ENCODE data around the gene KCNJ3. TPM values are rescaled to one million over a fixed set of nuclear protein-coding genes. Genes with fewer than 3 reads are reported as not detected.

Gene KCNJ3
- total RNA-seq, 1 donor from 2014 or later, result 3.6 TPM

GRCh38 chr2:154696369-154696768 is 2.1 kb upstream of the KCNJ3 start:
- TF ChIP-seq, protein P1, sequence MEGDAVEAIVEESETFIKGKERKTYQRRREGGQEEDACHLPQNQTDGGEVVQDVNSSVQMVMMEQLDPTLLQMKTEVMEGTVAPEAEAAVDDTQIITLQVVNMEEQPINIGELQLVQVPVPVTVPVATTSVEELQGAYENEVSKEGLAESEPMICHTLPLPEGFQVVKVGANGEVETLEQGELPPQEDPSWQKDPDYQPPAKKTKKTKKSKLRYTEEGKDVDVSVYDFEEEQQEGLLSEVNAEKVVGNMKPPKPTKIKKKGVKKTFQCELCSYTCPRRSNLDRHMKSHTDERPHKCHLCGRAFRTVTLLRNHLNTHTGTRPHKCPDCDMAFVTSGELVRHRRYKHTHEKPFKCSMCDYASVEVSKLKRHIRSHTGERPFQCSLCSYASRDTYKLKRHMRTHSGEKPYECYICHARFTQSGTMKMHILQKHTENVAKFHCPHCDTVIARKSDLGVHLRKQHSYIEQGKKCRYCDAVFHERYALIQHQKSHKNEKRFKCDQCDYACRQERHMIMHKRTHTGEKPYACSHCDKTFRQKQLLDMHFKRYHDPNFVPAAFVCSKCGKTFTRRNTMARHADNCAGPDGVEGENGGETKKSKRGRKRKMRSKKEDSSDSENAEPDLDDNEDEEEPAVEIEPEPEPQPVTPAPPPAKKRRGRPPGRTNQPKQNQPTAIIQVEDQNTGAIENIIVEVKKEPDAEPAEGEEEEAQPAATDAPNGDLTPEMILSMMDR (IDR thresholded peaks at IDR 0.05; ENCODE audit: partially characterized antibody, unreplicated experiment), result no peak
- Mint-ChIP-seq H3K27ac (ENCODE audit: unreplicated experiment) (no peak overlapping the region), H3K4me3 (ENCODE audit: unreplicated experiment) (peak overlapping the region; percentile 5)

GRCh38 chr2:154696810-154697417 is 1.6 kb upstream of the KCNJ3 start:
- TF ChIP-seq, protein P1 (IDR thresholded peaks at IDR 0.05; ENCODE audit: partially characterized antibody, unreplicated experiment), result no peak
- Mint-ChIP-seq H3K4me1 (ENCODE audit: low read depth, unreplicated experiment) (peaks cover 18% of the 10 kb centered on the region), H3K36me3 (ENCODE audit: unreplicated experiment) (peaks cover 8% of the 10 kb centered on the region), H3K27ac (ENCODE audit: unreplicated experiment) (peak overlapping the region; percentile 3), H3K9me3 (ENCODE audit: unreplicated experiment) (peaks cover 13% of the 10 kb centered on the region), H3K27me3 (ENCODE audit: unreplicated experiment) (peaks cover 13% of the 10 kb centered on the region), H3K4me3 (ENCODE audit: unreplicated experiment) (peak overlapping the region; percentile 90)
- no peak for DNase-seq

More at GRCh38 chr2:154696369-154696768, 2.1 kb upstream of the KCNJ3 start:
- H3K36me3 Mint-ChIP-seq (ENCODE audit: unreplicated experiment), result peaks cover 8% of the 10 kb centered on the region
- DNase-seq, result no peak
- H3K9me3 Mint-ChIP-seq (ENCODE audit: unreplicated experiment), result peaks cover 13% of the 10 kb centered on the region
- H3K4me1 Mint-ChIP-seq (ENCODE audit: low read depth, unreplicated experiment), result peaks cover 16% of the 10 kb centered on the region
- H3K27me3 Mint-ChIP-seq (ENCODE audit: unreplicated experiment), result peaks cover 13% of the 10 kb centered on the region

DNA sequence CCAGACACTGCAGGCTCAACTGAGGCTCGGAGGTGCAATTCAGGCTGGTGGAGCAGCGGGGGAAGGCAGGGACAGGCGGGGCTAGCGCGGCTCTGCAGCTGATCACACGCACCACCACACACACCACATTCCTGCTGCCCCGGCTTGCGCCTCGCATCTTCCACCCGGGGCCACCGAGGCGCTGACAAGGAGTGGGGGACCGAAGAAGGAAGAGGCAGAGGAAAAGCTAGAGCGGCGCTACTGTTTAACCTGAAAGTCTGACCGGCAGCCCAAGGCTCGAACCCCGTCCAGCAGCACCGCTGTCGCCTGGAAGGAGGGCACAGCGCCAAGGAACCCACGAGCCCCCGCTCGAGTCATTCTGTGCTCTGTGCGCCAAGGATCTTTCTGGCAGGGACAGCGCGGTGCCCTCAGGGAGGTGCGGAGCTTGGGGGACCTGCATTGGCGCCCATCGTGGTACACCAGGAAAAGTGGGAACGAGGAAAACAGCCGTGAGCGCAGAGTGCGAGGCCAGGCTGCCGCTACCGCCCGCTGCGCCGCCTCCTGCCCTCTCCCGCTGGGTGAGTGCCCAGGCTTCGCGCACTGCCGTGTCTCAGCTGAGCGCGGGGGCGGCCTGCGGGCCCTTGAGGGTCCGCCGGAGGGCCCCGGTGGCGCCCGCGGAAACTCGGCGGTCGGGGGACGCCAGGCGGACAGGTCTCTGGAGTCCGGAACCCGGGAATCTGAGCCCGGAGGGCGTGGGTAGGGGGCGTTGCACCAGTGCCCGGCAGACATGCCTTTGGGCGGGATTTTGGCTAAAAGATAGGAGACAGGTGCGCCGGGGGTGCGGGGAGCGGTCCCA is 860 bp upstream of the KCNJ3 start:
- peaks cover 13% of the 10 kb centered on the region for H3K9me3 Mint-ChIP-seq (ENCODE audit: unreplicated experiment)
- peaks cover 13% of the 10 kb centered on the region for H3K27me3 Mint-ChIP-seq (ENCODE audit: unreplicated experiment)
- H3K27ac Mint-ChIP-seq (ENCODE audit: unreplicated experiment), result peak overlapping the region; percentile 3
- DNase-seq, result peak; percentile 53
- peaks cover 8% of the 10 kb centered on the region for H3K36me3 Mint-ChIP-seq (ENCODE audit: unreplicated experiment)
- peaks cover 18% of the 10 kb centered on the region for H3K4me1 Mint-ChIP-seq (ENCODE audit: low read depth, unreplicated experiment)
- H3K4me3 Mint-ChIP-seq (ENCODE audit: unreplicated experiment), result peak overlapping the region; percentile 93
- TF ChIP-seq, protein P1 (IDR thresholded peaks at IDR 0.05; ENCODE audit: partially characterized antibody, unreplicated experiment), result no peak

- peaks cover 13% of the 10 kb centered on the region for H3K27me3 Mint-ChIP-seq (ENCODE audit: unreplicated experiment)
- H3K4me1 Mint-ChIP-seq (ENCODE audit: low read depth, unreplicated experiment), result peaks cover 18% of the 10 kb centered on the region
- peak overlapping the region; percentile 34 for H3K27ac Mint-ChIP-seq (ENCODE audit: unreplicated experiment)
- DNase-seq, result peak; percentile 27
- peaks cover 8% of the 10 kb centered on the region for H3K36me3 Mint-ChIP-seq (ENCODE audit: unreplicated experiment)
- TF ChIP-seq, protein P1 (IDR thresholded peaks at IDR 0.05; ENCODE audit: partially characterized antibody, unreplicated experiment), result no peak
- H3K4me3 Mint-ChIP-seq (ENCODE audit: unreplicated experiment), result peak overlapping the region; percentile 93
- peaks cover 14% of the 10 kb centered on the region for H3K9me3 Mint-ChIP-seq (ENCODE audit: unreplicated experiment)
These were observed 453 bp downstream of the KCNJ3 start for GRCh38 chr2:154698721-154699574.

All from glutamatergic neuron (in vitro differentiated cells).